Right lobe of liver (tissue), 6 donors: Measurements from ENCODE around the gene INPP5A. TPM values are rescaled to one million over a fixed set of nuclear protein-coding genes. Genes with fewer than 3 reads are reported as not detected.

Experiments
- ATAC-seq, 4 donors: fragments of 200-7000 bp; cut with Tn5 transposase; one replicate each; pipeline ENCODE4 v1.9.1; 2020; ENCODE audit warnings: mild to moderate bottlenecking in 4 of 4, moderate library complexity in 4 of 4
- DNase-seq, 3 donors: peaks; one replicate each; pipeline ENCODE4 v3.0.0-alpha.2; 2020
- H3K27ac ChIP-seq, 3 donors: fragments of 200-600 bp; one replicate each; pipeline ENCODE4 v1.8.0; 2022
- H3K27me3 ChIP-seq, 2 donors: fragments of 200-600 bp; one replicate each; pipeline ENCODE4 v1.8.0; 2022
- H3K36me3 ChIP-seq, 4 donors: fragments of 200-600 bp; sonication (generic) in 1 of 4; one replicate each; pipeline versions ENCODE4 v1.5.1 to v1.8.0; 2017 to 2022; ENCODE audit warnings: control low read depth in 1 of 4
- H3K4me1 ChIP-seq, 4 donors: fragments of 200-600 bp; sonication (generic) in 1 of 4; one replicate each; pipeline versions ENCODE4 v1.5.1 to v1.8.0; 2017 to 2022; ENCODE audit warnings: control low read depth in 1 of 4
- H3K4me3 ChIP-seq, 3 donors: fragments of 200-600 bp; one replicate each; pipeline ENCODE4 v1.8.0; 2022
- H3K9me3 ChIP-seq, 4 donors: fragments of 200-600 bp; sonication (generic) in 1 of 4; one replicate each; pipeline versions ENCODE4 v1.5.1 to v1.8.0; 2017 to 2022; ENCODE audit warnings: control low read depth in 1 of 4
- POLR2A ChIP-seq: fragments of 450-650 bp; IDR thresholded peaks from one replicate; pipeline ENCODE4 v1.6.1; 2017; ENCODE audit warnings: antibody characterized with exemption, mild to moderate bottlenecking
- WGBS: methylation state at CpG from one replicate; pipeline ENCODE4 v1.1.6; 2018; ENCODE audit warnings: low coverage, low lambda C conversion rate; ENCODE audit not compliant: insufficient coverage; ENCODE audit errors: missing lambda C conversion rate; 5-methylcytosine and 5-hydroxymethylcytosine counted together
- intact Hi-C, 2 donors: fragments of 100-400 bp; cut with DNase I; formaldehyde crosslinking; loops; one replicate each; pipeline versions ENCODE4 v1.11.2 to v1.14.1; 2022
- total RNA-seq, 6 experiments: library from RNA; depleted of rRNA in 2 of 6; stranded (reverse); fragments of >200 nt in 2 of 6; fragmentation: NEBNext Ultra II Directional in 3 of 6; extraction: Animal tissue kit (Norgen Biotek cat#: 25700) in 3 of 6; gene quantifications; one replicate each; pipeline versions ENCODE4 v1.1.0 to v1.2.4, GENCODE V29; 2016 to 2023
- TF ChIP-seq, protein P1 (sequence below), 4 donors: fragments of 200-600 bp in 3 of 4; fragments of 450-650 bp in 1 of 4; IDR thresholded peaks; one replicate each; pipeline versions ENCODE4 v1.5.1 to v1.8.0; 2016 to 2022; ENCODE audit warnings: antibody characterized with exemption in 4 of 4, mild to moderate bottlenecking in 2 of 4
- donor health status: DM: no; HTN: yes; CAD: no.
- donor health status: DM: no; HTN: no; CAD: no.
- donor health status: DM: no; HTN: no; CAD: no.
- donor health status: DM: no; HTN: yes; CAD: no.
- donor health status: DM: no; HTN: yes; CAD: no.

INPP5A gene
- total RNA-seq, 6 experiments from 2014 or later = 12.5 to 24.6 (median 16.9) TPM

GRCh38 chr10:132657748-132658147 lies 120.2 kb downstream of the INPP5A start:
- intact Hi-C loops = no loop called here
- peaks cover 0 to 5% (median 2%) of the 10 kb centered on the region in 4 donors for H3K36me3 ChIP-seq
- H3K27ac ChIP-seq = no peak overlapping the region
- H3K9me3 ChIP-seq = no peaks in the 10 kb centered on the region
- ATAC-seq (no peak), DNase-seq (peak in 1 of 3 donors; percentile 39)
- WGBS = 75% methylated on average over 12 of the region's 16 CpGs
- TF ChIP-seq, protein P1, sequence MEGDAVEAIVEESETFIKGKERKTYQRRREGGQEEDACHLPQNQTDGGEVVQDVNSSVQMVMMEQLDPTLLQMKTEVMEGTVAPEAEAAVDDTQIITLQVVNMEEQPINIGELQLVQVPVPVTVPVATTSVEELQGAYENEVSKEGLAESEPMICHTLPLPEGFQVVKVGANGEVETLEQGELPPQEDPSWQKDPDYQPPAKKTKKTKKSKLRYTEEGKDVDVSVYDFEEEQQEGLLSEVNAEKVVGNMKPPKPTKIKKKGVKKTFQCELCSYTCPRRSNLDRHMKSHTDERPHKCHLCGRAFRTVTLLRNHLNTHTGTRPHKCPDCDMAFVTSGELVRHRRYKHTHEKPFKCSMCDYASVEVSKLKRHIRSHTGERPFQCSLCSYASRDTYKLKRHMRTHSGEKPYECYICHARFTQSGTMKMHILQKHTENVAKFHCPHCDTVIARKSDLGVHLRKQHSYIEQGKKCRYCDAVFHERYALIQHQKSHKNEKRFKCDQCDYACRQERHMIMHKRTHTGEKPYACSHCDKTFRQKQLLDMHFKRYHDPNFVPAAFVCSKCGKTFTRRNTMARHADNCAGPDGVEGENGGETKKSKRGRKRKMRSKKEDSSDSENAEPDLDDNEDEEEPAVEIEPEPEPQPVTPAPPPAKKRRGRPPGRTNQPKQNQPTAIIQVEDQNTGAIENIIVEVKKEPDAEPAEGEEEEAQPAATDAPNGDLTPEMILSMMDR (IDR thresholded peaks at IDR 0.05) = no peak
- no peak for TF ChIP-seq POLR2A
- no peak overlapping the region for H3K4me3 ChIP-seq
- no peaks in the 10 kb centered on the region for H3K27me3 ChIP-seq
- peaks cover 0 to 10% (median 0%) of the 10 kb centered on the region in 4 donors for H3K4me1 ChIP-seq

- TF ChIP-seq, protein P1 (IDR thresholded peaks at IDR 0.05) = no peak
- TF ChIP-seq POLR2A = no peak
- H3K27ac ChIP-seq = no peak overlapping the region
- ATAC-seq = no peak
- H3K27me3 ChIP-seq = no peaks in the 10 kb centered on the region
- 100% methylated on average over 5 of the region's 30 CpGs for WGBS
- H3K9me3 ChIP-seq = no peaks in the 10 kb centered on the region
- no peak overlapping the region for H3K4me3 ChIP-seq
- H3K4me1 ChIP-seq = peaks cover 0 to 10% (median 0%) of the 10 kb centered on the region in 4 donors
- peak in 1 of 3 donors; percentile 51 for DNase-seq
- H3K36me3 ChIP-seq = peaks cover 0 to 5% (median 2%) of the 10 kb centered on the region in 4 donors
- intact Hi-C loops = no loop called here
Observed at GRCh38 chr10:132658546-132659205, 121.1 kb downstream of the INPP5A start.

DNA sequence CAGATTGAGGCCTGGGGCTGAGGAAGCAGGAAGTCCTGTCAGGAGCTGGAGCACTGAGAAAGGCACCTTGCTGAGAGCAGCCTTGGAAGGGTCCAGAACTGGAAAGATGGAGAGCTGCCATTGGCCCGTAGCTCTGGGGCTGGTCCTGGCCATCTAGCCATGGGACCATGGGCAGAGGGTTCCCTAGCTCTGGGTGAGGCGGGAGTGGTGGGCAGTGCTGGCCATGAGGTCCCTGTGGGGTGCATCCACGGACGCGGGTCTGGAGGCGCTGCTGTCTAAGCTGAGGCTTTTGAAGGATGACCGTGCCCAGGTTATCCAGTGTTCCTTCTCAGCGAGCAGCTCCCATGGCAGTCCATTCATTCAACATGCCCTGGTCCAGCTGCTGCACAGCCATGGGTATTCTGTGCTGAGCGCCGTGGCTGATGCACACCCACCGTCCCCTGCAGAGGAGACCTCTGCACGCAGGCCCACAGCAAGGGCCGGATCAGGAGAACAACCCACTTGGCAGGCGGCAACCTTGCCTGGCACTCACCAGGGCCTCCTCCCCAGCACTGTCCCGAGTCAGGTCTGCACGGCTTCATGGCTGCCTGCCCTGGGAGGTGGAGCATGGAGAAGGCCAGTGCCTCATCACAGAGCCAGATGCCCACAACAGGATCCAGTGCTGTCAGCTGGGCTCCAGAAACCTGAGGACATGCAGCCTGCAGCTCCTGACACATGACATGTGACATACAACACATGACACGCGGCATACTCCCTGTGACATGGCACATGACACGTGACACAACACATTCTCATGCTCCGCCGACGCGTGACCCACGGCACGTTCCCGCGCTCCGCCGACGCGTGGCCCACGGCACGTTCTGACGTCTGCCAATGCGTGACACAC lies 121.9 kb downstream of the INPP5A start:
- peaks cover 0 to 5% (median 2%) of the 10 kb centered on the region in 4 donors for H3K36me3 ChIP-seq
- ATAC-seq = peak in 3 of 4 donors; percentile 19 to 58 (median 38)
- peaks cover 0 to 10% (median 0%) of the 10 kb centered on the region in 4 donors for H3K4me1 ChIP-seq
- 93% methylated on average over 19 of the region's 35 CpGs for WGBS
- H3K27ac ChIP-seq = no peak overlapping the region
- no peaks in the 10 kb centered on the region for H3K27me3 ChIP-seq
- TF ChIP-seq, protein P1 (IDR thresholded peaks at IDR 0.05) = no peak
- no peak for TF ChIP-seq POLR2A
- no peak overlapping the region for H3K4me3 ChIP-seq
- no peaks in the 10 kb centered on the region for H3K9me3 ChIP-seq
- intact Hi-C loops = loop anchor here in 1 of 2 donors (10.0 kb wide), 1 partner anchor 125 kb away; the partner anchor contains the start of gene NKX6-2
- DNase-seq = peak in 2 of 3 donors; percentile 60 to 75

- Histone ChIP-seq H3K4me3 (no peak overlapping the region), H3K27me3 (no peaks in the 10 kb centered on the region), H3K4me1 (peaks cover 0 to 10% (median 0%) of the 10 kb centered on the region in 4 donors), H3K27ac (no peak overlapping the region), H3K36me3 (peaks cover 0 to 5% (median 2%) of the 10 kb centered on the region in 4 donors), H3K9me3 (no peaks in the 10 kb centered on the region)
- 69% methylated on average over 3 of the region's 3 CpGs for WGBS
- intact Hi-C loops = loop anchor here in 1 of 2 donors (10.0 kb wide), 1 partner anchor 124 kb away; the partner anchor contains the start of gene NKX6-2
- TF ChIP-seq, protein P1 (IDR thresholded peaks at IDR 0.05) = no peak
- TF ChIP-seq POLR2A = no peak
- DNase-seq (no peak), ATAC-seq (no peak)
Observed at GRCh38 chr10:132660385-132660784, 122.8 kb downstream of the INPP5A start.
